GM13976 (cell line): ENCODE measurements around the gene TRABD2B.

Source experiments
- DNase-seq: peaks from one replicate; pipeline ENCODE4 v3.0.0; 2012; ENCODE audit warnings: low spot score
- CTCF ChIP-seq: IDR thresholded peaks from 2 replicates; pipeline ENCODE4 v1.5.1; 2012; ENCODE audit warnings: borderline replicate concordance, mild to moderate bottlenecking; ENCODE audit not compliant: insufficient read depth; ENCODE audit errors: extremely low read depth, missing control alignments, control extremely low read depth
- in situ Hi-C: fragments of 300-500 bp; cut with MboI; formaldehyde crosslinking; loops from one replicate; pipeline ENCODE4 v1.12.0; 2022; ENCODE audit warnings: low sequenced_read_pairs, mixed read lengths, inconsistent platforms; ENCODE audit not compliant: unreplicated experiment

The TRABD2B gene

GRCh38 chr1:48028218-48029069, 31.3 kb upstream of the TRABD2B start:
- TF ChIP-seq CTCF: no peak
- in situ Hi-C loops: no loop called here
- no peak for DNase-seq

- in situ Hi-C loops: no loop called here
- DNase-seq: no peak
- no peak for TF ChIP-seq CTCF
These were observed 30.3 kb upstream of the TRABD2B start for GRCh38 chr1:48027533-48027835.

GRCh38 chr1:48026701-48027532, 29.7 kb upstream of the TRABD2B start:
- in situ Hi-C loops: no loop called here
- DNase-seq: no peak
- TF ChIP-seq CTCF: no peak

- no peak for DNase-seq
- no peak for TF ChIP-seq CTCF
- in situ Hi-C loops: no loop called here
These were observed 29.1 kb upstream of the TRABD2B start for GRCh38 chr1:48026275-48026674.

- TF ChIP-seq CTCF: no peak
- DNase-seq: no peak
- in situ Hi-C loops: no loop called here
These were observed 27.9 kb upstream of the TRABD2B start for GRCh38 chr1:48025076-48025475.

GRCh38 chr1:48023488-48023887, 26.3 kb upstream of the TRABD2B start:
- DNase-seq: no peak
- in situ Hi-C loops: no loop called here
- no peak for TF ChIP-seq CTCF

GRCh38 chr1:48022306-48022705, 25.1 kb upstream of the TRABD2B start:
- no peak for TF ChIP-seq CTCF
- in situ Hi-C loops: no loop called here
- DNase-seq: no peak
